ENCODE data around the gene ZNF277.

ZNF277 gene

GRCh38 chr7:112185005-112185834 lies 21.3 kb upstream of the ZNF277 start:
- DNase-seq (ENCODE audit: low spot score) = no peak

DNA sequence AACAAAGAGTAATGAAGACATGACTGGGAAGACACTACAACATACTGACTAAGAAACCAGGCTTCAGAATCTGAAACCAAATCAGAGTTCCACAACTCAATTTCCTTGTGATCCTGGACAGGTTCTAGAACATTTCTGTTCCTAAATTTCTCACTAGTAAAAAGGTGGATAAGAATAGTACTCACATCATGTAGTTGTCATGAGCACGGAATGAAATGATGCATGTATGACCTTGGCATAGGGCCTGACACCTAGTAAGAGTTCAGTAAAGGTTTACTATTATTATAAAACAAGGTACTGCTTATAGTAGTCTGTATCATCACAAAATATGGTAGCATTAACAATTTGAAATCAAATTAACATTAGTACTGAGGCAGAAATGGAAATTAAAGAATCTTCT lies 20.2 kb upstream of the ZNF277 start:
- DNase-seq (ENCODE audit: low spot score) = no peak

- no peak for DNase-seq (ENCODE audit: low spot score)
Observed at GRCh38 chr7:112188257-112188656, 18.2 kb upstream of the ZNF277 start.

DNA sequence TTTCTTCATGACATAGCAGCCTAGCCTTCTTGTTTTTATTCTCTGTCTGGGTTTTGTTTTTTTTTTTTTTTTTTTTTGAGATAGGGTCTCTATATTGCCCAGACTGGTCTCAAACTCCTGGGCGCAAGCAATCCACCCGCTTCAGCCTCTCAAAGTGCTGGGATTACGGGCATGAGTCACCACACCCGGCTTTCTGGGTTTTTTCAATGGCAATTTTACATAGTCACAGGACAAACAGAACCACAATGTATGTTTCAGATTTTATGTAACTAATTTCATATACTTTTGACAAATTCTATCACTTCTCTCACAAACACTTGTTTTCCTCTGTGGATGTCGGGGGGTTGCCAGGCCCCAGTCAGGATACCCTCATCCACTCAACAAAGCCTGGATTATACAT lies 16.8 kb upstream of the ZNF277 start:
- no peak for DNase-seq (ENCODE audit: low spot score)

DNA sequence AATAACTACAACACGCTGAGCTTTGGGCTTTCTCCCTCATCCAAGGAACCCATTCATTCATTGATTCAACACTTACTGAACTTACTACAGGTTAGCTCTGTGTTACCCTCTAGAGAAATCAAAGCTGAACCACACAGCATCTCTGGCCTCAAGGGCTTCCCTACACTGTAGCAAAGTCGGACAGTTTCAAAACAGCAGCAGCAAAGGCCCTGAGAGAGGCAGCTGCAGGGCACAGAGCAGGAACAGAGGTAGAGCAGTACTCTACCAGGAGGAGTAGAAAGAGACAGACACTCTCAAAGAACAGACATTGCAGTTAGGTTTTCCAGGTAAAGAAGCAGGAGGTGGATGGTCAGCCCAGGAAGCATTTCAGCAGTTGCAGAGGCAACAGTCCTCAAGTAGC lies 16.4 kb upstream of the ZNF277 start:
- DNase-seq (ENCODE audit: low spot score) = no peak

- DNase-seq (ENCODE audit: low spot score) = no peak
Observed at GRCh38 chr7:112192236-112193154, 14.0 kb upstream of the ZNF277 start.

GRCh38 chr7:112193915-112194502 lies 12.5 kb upstream of the ZNF277 start:
- DNase-seq (ENCODE audit: low spot score) = no peak

DNA sequence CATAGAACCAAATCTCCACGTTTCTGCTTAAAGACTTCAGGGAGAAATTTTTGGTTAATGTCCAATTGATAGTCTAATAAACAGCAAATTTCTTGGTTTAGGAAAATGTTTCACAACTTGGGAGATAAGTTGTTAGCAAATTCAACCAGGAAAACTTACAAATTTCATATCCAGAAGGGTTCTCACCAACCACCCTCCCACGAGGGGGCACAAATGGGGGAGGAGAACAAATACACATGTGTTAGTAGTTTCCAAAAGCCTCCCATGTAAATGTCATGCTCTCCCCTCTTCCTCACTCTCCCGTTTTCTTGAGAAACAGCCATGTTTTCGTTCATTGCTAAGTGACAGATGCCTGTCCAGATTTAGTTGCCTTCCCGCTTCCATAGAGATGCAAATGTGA lies 10.8 kb upstream of the ZNF277 start:
- DNase-seq (ENCODE audit: low spot score) = no peak

GRCh38 chr7:112197322-112197721 lies 9.2 kb upstream of the ZNF277 start:
- no peak for DNase-seq (ENCODE audit: low spot score)

GRCh38 chr7:112199035-112199655 lies 7.3 kb upstream of the ZNF277 start:
- DNase-seq (ENCODE audit: low spot score) = no peak

DNA sequence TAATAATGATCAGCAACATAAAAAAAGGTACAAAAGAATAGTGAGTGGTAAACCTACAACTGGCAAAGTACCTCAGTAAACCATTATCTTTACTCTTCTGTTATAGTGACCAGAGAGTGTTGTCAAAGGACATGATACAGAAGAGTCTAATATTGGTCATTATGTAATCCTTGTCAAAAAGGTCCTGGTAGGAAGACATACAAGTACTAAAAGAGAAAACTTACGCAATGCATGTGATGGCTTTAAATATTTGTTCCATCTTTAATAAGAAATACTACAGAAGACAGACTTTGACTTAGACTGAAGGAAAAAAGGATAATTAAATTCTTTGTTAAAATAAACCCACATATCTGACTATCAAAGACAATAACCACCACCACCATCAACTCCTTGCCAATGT lies 6.8 kb upstream of the ZNF277 start:
- no peak for DNase-seq (ENCODE audit: low spot score)

DNA sequence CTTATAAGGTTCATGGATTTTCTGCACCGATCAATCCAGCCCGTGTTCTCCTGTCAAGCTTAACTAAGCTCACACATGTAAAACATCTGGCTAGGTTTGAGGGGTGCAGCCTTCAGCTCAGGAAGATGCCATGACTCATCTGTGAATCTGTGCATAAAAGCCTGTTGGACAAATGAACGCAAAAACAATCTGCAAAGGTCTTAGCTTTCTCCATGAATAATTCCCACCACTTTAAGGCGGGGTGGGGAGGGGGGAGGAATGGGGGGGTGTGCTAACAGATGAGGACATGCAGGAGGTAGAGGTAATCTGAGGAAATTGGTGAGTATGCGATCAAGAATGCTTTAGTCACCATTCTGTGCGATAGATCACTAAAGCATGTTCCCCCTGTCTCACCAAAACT lies 5.1 kb upstream of the ZNF277 start:
- no peak for DNase-seq (ENCODE audit: low spot score)

GRCh38 chr7:112201839-112202238 lies 4.7 kb upstream of the ZNF277 start:
- no peak for DNase-seq (ENCODE audit: low spot score)

- no peak for DNase-seq (ENCODE audit: low spot score)
Observed at GRCh38 chr7:112202816-112203215, 3.7 kb upstream of the ZNF277 start.

GRCh38 chr7:112203365-112203739 lies 3.1 kb upstream of the ZNF277 start:
- DNase-seq (ENCODE audit: low spot score) = no peak

DNA sequence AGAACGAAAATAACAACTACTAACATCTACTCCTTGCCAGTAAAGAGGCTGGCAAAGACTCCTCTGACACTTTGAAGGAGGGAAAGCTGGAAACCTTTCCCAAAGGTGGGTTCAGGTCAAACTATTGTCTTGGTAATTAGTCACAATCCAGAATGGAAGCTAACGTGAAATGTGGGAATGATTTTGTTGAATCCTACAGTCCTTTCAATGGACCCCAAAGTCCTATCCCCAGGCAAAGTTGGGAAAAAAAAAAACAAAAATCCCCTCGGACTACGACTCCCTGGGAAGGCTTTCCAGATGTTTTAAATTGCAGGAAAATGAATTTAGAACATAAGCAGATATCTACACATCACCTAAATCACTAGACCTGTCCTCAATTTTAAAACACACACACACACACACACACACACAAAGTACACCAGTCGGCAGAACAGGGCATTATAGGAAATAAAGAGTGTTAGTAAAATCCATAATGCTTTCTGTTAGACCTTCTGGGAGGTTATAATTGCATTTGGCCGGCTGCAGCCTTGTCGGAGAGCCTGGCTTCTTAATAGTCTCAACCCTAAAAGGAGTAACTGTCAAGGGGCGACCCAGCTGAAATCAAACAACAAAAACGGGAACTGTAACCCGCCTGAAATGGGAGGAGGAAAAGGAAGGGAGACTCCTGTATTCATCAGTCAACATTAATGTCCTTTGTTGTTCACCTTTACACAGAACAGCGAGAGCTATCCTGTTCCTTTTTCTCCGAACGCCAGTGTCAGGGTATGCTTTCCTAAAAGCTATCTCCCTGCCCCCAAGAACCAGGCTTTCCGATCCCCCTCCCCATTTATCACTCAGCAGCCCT lies 1.8 kb upstream of the ZNF277 start:
- peak; percentile 47 for DNase-seq (ENCODE audit: low spot score)

- peak; percentile 57 for DNase-seq (ENCODE audit: low spot score)
Observed at GRCh38 chr7:112205343-112206237, 905 bp upstream of the ZNF277 start.

GRCh38 chr7:112206991-112207592 lies 597 bp downstream of the ZNF277 start:
- DNase-seq (ENCODE audit: low spot score) = peak; percentile 20

DNA sequence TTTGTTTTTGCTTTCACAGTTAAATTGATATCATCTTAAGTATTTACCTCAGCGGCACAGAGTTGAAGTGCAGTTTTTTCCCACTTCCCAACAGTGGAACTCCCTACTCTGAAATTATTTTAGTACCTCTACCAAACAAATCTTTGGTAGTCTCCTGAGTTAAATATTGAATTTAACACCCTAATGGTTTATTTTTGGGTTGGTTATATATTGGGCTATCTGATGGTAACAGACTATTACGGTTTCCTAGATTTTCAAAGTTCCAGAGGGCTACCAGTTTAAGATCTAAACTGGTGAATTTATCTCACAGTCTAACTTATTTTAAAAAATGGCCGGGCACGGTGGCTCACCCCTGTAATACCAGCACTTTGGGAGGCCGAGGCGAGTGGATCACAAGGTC lies 1.3 kb downstream of the ZNF277 start:
- no peak for DNase-seq (ENCODE audit: low spot score)

GRCh38 chr7:112211348-112211907 lies 4.9 kb downstream of the ZNF277 start:
- no peak for DNase-seq (ENCODE audit: low spot score)
